ENCODE data around the gene LRRC45.

- TF ChIP-seq CTCF (IDR thresholded peaks at IDR 0.05) (no peak), POLR2A (IDR thresholded peaks at IDR 0.05) (no peak)
Observed at GRCh38 chr17:82053130-82053529, 30.0 kb downstream of the LRRC45 start.

All from adrenal gland (tissue), 5 donors.